Stimulated activated CD4-positive, alpha-beta T cell treated with anti-CD3 and anti-CD28 coated beads, Interleukin-1b, Interleukin-23, amount 100 ng/mL, for 24 hours (primary cell): ENCODE measurements around the gene IL3RA.

ENCODE experiments used
- DNase-seq, 4 experiments: peaks; one replicate each; pipeline ENCODE4 v3.0.0-alpha.2; 2020; ENCODE audit warnings: low read depth in 4 of 4, low spot score in 1 of 4

IL3RA gene

DNA sequence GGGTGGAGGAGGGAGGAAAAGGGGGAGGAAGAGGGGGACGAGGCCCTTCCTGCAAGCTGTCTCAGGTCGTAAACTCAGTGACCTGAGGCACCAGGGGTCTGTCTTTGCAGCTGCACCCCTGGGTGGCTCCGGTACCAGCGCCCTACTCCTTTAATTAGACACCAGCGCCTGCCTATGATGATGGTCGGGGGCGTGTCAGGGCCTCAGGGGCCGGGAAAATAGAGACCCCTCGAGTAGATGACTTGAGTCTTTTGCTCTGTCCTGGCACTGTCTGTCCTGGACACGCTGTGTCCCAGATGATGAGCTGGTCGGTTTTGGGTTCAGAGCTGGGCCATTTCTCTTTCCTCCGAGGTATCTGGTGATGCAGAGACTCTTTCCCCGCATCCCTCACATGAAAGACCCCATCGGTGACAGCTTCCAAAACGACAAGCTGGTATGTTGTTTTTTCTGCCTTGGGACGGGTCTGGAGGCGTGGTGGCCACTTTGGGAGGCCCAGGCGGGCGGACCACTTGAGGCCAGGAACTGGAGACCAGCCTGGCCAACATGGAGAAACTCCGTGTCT lies 44.2 kb downstream of the IL3RA start:
- no peak for DNase-seq

DNA sequence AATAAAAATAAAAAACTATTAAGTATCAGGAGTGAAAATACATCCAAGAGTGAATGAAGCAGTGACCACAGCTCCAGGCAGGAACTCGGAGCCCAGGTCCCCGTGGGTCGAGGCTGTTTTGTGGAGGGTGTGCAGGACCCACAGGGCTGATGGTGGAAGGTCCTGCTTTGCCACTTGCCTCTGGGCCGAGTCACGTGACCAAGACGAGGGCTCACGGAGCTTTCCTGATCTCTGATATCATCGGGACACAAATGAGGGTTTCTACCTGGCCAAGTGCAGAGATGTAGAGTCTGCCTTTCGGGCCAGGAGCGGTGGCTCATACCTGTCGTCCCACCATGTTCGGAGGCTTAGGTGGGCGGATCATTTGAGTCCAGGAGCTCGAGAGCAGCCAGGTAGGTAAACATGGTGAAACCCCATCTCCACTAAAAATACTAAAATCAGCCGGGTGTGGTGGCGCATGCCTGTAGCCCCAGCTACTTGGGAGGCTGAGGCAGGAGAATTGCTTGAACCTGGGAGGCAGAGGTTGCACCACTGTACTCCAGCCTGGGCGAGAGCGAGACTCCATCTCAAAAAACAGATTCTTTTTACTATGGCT lies 48.2 kb downstream of the IL3RA start:
- no peak for DNase-seq

DNA sequence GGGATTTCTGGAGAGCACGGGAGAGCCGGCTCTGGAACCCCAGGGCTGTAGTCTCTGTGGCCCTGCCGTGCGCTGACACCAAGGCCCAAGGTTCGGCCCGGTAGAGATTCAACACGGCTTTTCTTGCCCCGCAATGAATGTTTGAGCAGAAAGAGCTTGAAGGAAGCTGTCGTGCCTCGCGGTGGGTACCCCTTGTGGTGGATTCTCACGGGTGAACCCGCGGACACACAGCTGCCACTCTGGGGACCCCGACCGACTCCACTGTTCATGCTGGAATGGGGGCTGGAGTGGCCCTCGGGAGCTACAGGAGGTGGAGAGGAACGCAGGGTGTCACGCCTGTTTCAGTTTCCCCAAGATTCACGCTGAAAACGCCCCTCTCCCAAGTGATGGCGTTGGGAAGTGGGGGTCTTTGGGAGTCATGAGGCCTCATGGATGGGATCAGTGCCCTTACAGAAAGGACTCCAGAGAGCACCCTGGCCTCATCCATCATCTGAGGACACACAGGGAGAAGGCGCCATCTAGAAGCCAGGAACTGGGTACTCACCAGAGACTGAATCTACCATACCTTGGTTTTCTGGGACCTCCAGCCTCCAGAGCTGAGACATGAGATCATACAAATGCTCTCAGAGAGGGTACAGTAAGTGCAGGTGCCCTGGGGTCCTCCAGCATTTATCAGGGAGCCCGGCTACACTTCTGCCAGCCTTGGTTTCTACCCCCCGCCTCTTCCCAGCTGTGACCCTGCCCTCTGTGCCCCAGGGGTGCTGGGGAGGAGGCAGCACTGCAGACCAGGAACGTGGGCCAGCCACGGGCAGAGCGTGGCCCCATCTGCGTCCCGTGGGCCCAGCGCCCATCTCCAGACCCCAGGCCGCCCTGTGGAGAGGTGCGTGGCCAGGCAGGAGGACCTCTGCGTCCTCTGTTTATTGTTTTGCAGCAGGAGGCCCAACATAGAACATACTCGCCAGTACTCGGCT lies 49.0 kb downstream of the IL3RA start:
- no peak for DNase-seq

DNA sequence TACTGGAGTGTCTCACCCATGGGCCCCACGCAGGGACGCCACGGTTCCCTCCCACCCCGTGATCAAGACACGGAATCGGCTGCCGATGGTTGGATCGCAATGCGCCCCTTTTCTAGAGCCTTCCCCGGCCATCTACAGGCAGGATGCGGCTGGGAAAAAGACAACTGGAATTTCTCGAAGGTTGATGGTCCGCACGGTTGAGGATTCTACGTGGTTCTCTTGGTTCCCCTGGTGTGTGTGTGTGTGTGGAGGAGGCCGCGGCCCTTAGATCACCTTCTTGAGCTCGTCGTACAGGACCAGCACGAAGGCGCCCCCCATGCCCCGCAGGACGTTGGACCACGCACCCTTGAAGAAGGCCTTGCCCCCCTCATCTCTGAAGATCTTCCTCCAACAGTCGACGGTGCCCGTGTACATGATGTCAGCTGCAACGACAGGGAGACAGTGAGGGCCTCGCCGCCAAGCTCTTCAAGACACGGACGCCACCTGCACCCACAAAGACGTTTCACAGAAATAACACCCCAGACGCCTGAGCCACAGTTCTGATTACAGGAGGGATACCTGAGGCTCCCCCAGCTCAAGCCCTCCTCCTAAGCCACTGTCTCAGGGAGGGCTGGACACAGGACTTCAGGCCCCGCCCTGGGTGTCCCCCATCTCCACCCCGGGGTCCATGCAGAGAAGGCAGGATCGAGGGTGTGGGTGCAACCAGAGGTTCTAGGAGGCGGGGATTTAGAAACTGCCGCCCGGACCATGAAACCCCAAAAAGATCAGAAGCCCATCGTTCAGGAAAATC lies 49.9 kb downstream of the IL3RA start:
- no peak for DNase-seq

DNA sequence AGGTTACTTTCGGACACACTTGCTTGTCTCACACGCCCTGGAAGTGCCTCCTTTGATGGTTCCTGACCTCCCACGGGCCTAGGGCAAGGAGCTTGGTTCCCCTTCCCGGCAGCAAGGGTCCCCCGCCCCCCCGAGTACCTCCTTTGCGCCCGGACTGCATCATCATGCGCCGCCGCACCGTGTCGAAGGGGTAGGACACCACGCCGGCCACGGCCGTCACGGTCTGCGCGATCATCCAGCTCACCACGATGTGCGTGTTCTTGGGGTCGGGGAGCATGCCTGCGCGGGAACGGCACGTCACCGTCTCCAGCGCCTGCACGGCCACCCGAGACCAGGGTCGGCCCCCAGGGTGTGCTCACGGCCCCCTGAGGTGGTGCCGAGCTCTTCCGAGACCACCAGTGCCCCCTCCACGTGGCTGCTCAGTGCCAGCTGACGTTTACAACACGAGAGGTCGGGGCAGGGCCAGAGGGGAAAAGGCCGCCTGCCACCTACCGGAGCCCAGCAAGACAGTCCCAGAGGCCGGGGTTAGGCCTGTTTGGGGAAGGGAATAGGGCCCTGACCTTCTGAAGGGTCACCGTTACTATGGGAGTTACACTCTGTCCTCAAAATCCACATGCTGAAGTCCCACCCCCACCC lies 50.7 kb downstream of the IL3RA start:
- DNase-seq: no peak

DNA sequence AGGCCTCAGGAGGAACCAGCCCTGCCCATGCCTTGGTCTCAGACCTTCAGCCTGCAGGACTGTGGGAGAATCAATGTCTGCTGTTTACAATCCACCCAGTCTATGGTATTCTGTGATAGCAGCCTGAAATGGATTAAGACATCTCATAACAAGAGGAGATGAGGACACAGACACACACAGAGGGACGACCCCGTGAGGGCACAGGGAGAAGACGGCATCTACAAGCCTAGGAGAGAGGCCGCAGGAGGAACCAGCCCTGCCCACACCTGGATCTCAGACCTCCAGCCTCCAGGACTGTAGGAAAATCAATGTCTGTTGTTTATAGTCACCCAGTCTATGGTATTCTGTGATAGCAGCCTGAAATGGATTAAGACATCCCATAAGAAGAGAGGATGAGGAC lies 52.1 kb downstream of the IL3RA start:
- DNase-seq: no peak

DNA sequence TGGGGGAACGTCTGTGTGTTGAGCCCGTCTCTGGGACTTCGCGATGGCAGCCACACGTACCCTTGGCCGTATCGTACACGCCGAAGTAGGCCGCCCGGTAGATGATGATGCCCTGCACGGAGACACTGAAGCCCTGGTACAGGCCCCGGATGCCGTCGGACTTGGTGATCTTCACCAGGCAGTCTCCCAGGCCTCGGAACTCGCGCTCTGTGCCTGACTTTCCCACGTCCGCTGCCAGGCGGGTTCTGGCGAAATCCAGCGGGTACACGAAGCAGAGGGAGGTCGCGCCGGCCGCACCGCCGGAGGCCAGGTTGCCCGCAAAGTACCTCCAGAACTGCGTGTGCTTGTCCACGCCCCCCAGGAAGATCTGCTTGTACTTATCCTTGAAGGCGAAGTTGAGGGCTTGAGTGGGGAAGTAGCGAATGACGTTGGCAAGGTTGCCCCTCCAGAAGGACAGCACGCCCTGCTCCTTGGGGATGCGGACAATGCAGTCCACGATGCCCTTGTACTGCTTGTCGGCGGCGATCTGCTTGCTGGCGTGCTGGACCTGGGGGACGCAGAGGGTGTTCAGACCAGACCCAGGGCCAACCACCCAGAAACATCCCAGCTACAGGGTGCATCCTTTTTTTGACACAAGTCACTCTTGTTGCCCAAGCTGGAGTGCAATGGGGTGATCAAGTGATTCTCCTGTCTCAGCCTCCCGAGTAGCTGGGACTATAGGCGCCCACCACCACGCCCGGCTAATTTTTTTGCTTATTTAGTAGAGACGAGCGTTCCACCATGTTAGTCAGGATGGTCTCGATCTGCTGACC lies 52.8 kb downstream of the IL3RA start:
- no peak for DNase-seq

DNA sequence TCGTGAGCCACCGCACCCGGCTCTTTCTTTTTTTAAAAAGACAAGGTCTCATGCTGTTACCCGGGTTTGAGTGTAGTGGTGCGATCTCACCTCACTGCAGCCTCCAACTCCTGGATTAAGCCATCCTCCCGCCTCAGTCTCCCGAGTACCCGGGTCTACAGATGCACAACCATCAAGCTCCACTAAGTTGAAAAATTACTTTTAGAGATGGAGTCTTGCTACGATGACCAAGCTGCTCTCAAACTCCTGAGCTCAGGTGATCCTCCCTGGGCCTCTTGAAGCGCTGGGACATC lies 53.4 kb downstream of the IL3RA start:
- DNase-seq: no peak

DNA sequence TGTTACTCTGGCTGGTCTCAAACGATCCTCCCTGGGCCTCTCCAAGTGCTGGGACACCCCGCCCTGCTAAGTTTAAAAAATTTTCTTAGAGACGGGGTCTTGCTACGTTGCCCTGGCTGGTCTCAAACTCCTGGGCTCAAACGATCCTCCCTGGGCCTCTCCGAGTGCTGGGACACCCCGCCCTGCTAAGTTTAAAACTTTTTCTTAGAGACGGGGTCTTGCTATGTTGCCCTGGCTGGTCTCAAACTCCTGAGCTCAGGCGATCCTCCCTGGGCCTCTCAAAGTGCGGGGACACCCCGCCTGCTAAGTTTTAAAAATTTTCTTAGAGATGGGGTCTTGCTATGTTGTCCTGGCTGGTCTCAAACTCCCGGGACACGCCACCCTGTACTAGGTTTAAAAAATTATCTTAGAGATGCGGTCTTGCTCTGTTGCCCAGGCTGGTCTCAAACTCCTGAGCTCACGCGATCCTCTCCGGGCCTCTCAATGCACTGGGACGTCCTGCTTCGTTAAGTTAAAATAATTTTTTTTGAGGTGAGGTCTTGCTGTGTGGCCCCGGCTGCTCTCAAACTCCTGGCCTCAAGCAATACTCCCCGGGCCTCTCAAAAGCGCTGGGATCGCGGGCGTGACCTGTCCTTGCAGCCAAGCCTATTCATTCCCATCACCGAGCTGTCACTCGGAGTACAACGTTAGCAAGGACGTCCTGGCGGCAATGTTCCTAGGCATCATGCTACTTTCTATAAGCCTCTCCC lies 54.2 kb downstream of the IL3RA start:
- no peak for DNase-seq

DNA sequence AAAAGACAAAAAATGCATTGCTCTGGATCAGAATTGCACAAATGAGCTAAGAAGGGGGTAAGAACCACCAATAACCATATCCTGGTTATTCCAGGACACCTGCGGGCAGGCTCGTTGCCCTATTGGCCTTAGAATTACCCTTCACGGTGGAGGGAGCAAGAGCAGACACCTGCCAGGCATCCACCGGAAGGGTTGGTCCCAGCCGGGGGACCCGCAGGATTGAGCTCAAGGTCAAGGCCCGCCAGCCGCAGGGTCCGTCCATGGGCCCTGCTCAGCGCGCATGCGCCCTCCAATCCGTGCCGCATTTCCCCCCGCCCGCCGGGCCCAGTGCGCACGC lies 54.8 kb downstream of the IL3RA start:
- DNase-seq: peak in 1 of 4 experiments; percentile 85

DNA sequence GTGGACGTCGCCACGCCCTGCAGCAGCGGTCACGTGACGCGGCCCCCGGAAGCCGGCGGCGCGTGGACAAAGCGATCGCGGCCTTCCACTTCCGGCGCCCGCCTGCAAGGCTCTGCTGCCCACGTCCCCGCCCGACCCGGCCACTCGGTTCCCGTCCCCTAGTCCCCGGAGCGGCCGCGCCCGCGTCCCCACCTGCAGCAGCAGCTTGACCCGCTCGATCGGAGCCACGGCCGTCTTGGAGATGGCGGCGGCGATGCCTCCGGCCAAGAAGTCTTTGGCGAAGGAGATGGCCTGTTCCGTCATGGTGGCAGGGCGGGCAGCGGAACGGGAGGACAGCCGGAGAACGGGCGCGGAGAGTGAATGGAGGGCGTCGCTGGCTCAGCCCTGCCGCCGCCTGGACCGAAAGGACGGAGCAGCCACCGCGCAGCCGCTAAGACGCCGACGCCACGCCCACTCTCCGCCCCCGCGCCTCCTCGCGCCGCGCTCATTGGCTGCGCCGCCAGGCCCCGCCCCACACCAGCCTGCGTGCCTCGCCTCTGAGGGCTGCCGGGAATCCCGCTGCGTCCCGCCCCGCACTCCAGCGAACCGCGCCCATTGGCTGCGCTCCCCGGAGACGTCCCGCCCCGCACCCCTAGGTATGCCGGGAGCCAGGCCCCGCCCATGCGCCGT lies 55.3 kb downstream of the IL3RA start, which contains the start of gene SLC25A6:
Gene SLC25A6 (minus strand): TSS at position 407 of the 669 bp plus-strand sequence. CDS start 104 bp downstream, at position 303.
- DNase-seq: peak; percentile 98 to 99 (median 99)

DNA sequence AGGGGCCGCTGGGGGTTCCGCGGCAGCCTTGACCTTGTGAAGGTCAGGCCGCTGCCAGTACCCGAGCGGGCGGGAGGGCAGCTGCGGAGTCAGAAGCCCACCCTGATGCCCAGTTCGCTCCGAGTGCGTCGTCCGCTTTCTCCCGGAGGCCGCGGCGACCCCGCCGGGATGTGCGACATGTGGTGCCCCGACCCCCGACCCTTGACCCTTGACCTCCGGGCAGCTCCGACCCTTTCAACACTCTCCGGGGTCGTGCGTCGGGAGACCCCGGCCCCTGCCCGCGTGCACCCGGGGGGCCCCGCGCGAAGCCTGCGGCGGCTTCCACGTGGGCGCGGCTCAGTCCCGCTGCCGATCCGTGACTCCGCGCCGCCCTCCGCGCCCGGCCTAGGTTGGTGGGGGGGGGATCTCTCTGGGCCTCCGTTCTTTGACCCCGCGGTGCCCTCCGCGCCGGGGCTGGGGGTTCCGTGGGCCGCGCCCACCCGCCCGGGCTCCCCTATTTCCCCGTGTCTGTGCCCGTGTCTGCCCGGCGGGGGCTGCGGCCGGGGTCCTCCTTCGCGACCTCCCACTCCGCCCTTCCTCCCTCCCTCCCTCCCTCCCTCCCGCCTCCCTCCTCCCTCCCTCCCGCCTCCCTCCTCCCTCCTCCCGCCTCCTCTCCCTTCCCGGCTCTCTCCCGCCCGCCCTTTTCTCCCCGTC lies 55.9 kb downstream of the IL3RA start:
- DNase-seq: peak in 2 of 4 experiments; percentile 32 to 35

DNA sequence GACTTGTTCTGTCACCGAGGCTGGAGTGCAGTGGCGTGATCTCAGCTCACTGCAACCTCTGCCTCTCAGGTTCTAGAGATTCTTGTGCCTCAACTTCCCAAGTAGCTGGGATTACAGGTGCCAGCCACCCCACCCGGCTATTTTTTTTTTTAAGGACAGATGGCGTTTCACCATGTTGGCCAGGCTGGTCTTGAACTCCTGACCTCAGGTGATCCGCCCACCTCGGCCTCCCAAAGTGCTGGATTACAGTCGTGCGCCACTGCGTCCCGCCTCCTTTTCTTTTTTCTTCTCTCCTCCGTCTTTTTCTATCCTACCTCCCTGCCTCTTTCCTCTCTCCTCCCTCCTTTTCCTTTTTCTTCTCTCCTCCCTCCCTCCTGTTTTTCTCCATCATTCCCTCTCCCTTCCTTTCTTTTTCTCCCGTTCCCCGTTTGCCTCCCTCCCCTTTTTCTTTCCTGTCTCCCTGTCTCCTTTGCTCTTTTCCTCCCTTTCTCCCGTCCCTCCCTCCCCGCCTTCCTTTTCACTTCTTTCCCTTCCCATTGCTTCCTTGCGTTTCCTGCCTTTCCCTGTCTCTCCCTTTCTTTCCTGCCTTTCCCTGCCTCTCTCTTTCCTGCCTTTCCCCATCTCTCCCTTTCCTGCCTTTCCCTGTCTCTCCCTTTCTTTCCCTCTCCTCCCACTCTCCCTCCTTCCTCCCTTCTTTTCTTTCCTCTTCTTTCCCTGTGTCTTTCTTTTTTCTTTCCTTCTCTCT lies 57.5 kb downstream of the IL3RA start:
- no peak for DNase-seq

DNA sequence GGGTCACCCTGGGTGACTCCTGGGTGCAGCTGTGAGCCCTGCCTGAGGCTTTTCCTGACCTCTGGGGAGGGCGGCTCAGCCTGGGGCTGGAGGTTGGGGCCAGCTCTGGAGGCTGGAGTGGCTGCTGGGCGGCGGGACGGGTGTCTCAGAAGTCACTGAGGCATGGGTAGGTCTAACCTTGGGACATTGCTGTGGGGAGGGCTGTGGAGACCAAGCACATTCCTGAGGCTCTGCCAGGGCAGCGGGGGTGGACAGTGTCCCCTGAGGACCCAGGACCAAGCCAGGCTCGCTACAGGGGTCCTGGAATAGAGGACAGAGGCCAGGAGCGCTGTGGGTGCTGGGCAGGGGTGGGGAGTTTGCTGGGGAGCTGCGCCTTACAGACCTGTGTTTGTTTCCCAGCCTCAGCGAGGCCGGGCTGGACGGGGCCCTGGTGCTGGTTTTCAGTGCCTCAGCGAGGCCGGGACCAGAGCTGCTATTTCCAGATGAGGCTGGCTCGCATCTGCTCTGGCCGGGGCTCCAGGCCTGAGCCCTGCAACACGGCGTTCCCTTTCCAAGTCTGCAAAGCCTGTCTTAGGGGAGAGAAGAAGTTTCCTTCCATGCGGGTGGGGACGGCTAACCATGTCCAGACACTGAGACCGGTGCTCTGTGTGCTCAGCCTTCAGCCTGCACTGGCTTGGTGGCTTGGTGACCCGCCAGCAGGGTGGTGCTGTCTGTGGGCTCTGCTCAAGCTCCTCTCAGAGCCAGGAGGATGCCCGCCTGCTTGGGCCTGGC lies 58.3 kb downstream of the IL3RA start:
- DNase-seq: no peak

DNA sequence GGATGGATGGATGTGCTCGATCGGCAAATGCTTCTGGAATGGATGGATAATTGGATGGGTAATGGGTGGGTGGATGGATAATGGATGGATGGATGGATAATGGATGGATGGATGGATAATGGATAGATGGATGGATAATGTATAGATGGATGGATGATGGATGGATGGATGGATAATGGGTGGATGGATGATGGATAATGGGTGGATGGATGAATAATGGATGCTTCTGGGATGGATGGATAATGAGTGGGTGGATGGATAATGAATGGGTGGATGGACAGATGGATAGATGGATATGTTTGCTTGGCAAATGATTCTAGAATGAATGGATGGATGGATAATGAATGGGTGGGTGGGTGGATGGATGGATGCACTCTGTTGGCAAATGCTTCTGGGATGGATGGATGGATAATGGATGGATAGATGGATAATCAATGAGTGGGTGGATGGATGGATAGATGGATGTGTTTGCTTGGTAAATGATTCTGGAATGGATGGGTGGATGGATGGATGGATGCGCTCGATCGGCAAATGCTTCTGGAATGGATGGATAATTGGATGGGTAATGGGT lies 59.1 kb downstream of the IL3RA start:
- no peak for DNase-seq

DNA sequence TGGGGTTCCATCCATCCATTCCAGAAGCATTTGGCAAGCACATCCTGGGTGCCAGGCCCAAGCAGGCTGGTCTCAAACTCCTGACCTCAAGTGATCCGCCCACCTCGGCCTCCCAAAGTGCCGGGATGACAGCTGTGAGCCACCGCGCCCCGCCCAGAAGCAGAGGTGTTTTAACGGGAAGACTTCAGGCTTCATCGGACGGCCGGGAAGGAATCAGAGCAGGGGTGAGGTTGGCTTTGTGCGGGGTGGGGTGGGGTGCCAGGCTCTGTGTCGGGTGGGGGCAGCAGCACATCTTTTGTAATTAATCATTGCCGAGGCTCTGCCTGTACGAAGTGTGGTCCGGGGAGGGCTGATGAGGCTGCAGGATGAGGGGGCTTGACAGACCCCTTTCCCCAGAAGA lies 60.4 kb downstream of the IL3RA start:
- no peak for DNase-seq
